PC-9 (cell line): Measurements from ENCODE around the gene RUSF1. TPM values are rescaled to one million over a fixed set of nuclear protein-coding genes. Genes with fewer than 3 reads are reported as not detected.

ENCODE experiments used
- BruUV-seq: library from RNA; stranded (reverse); fragments of 400-500 nt; replicated peaks from 2 replicates; lab custom pipeline; 2021; lab: Mats Ljungman, UMichigan
- CTCF ChIA-PET: fragments of 300-600 bp; sonication (Branson Sonifier 250); formaldehyde crosslinking; loops from one replicate; lab custom pipeline; 2022; ENCODE audit warnings: antibody characterized with exemption; lab: Charles Lee
- POLR2A ChIA-PET: fragments of 300-600 bp; sonication (Branson Sonifier 250); formaldehyde crosslinking; loops from one replicate; lab custom pipeline; 2022; ENCODE audit warnings: antibody characterized with exemption; ENCODE audit not compliant: unreplicated experiment; lab: Charles Lee
- DNase-seq, 2 experiments: peaks; one replicate each; pipeline versions ENCODE4 v3.0.0 to v3.0.0-alpha.2; 2015 to 2022; ENCODE audit warnings: mixed read lengths in 1 of 2
- H2AFZ ChIP-seq: fragments of 200-600 bp; sonication (generic); 2 replicates; pipeline ENCODE4 v1.8.1; 2017; ENCODE audit warnings: antibody characterized with exemption
- H3F3A ChIP-seq: fragments of 200-600 bp; sonication (generic); 2 replicates; pipeline ENCODE4 v1.8.1; 2017; ENCODE audit warnings: antibody characterized with exemption, mild to moderate bottlenecking, low read depth; ENCODE audit not compliant: insufficient read depth
- H3K27ac ChIP-seq: fragments of 200-600 bp; sonication (generic); 2 replicates; pipeline ENCODE4 v1.6.1; 2016; ENCODE audit warnings: mixed run types
- H3K27me3 ChIP-seq: fragments of 200-600 bp; sonication (generic); 2 replicates; pipeline ENCODE4 v1.6.1; 2016; ENCODE audit warnings: low read depth, mixed run types; ENCODE audit not compliant: insufficient read depth
- H3K36me3 ChIP-seq: fragments of 200-600 bp; sonication (generic); 2 replicates; pipeline ENCODE4 v1.6.1; 2016; ENCODE audit warnings: low read depth, mixed run types
- H3K4me1 ChIP-seq: fragments of 200-600 bp; sonication (generic); replicated peaks from 2 replicates; pipeline ENCODE4 v1.6.1; 2016; ENCODE audit warnings: mixed run types; ENCODE audit not compliant: insufficient read depth
- H3K4me2 ChIP-seq: fragments of 200-600 bp; sonication (generic); 2 replicates; pipeline ENCODE4 v1.6.1; 2017; ENCODE audit warnings: mixed run types
- H3K4me3 ChIP-seq: fragments of 200-600 bp; sonication (generic); 2 replicates; pipeline ENCODE4 v1.6.1; 2016; ENCODE audit warnings: mixed run types
- H3K79me2 ChIP-seq: fragments of 200-600 bp; sonication (generic); 2 replicates; pipeline ENCODE4 v1.6.1; 2017; ENCODE audit warnings: low read depth, mixed run types
- H3K9me2 ChIP-seq: fragments of 200-600 bp; sonication (generic); 2 replicates; pipeline ENCODE4 v1.8.1; 2017; ENCODE audit warnings: mild to moderate bottlenecking; ENCODE audit not compliant: insufficient read depth
- H3K9me3 ChIP-seq: fragments of 200-600 bp; sonication (generic); 2 replicates; pipeline ENCODE4 v1.8.1; 2016; ENCODE audit warnings: low read depth; ENCODE audit not compliant: insufficient read depth
- H4K20me1 ChIP-seq: fragments of 200-600 bp; sonication (generic); 2 replicates; pipeline ENCODE4 v1.8.1; 2017; ENCODE audit not compliant: insufficient read depth
- CTCF ChIP-seq: fragments of 200-600 bp; sonication (generic); conservative IDR thresholded peaks from 2 replicates; pipeline ENCODE4 v1.6.1; 2017; ENCODE audit warnings: mixed run types, antibody characterized with exemption, mild to moderate bottlenecking, moderate library complexity
- EZH2 ChIP-seq: fragments of 200-600 bp; sonication (generic); IDR thresholded peaks from 2 replicates; pipeline ENCODE4 v1.8.0; 2017; ENCODE audit warnings: antibody characterized with exemption, low read depth
- intact Hi-C: fragments of 100-400 bp; cut with micrococcal nuclease; formaldehyde crosslinking; loops from one replicate; pipeline ENCODE4 v1.10.0; 2022; ENCODE audit not compliant: unreplicated experiment
- total RNA-seq: library from RNA; stranded (reverse); gene quantifications from 2 replicates; pipeline ENCODE4 v1.2.3, GENCODE V29; 2021

RUSF1 gene
- total RNA-seq, 1 experiment from 2014 or later = 86.7 TPM

DNA sequence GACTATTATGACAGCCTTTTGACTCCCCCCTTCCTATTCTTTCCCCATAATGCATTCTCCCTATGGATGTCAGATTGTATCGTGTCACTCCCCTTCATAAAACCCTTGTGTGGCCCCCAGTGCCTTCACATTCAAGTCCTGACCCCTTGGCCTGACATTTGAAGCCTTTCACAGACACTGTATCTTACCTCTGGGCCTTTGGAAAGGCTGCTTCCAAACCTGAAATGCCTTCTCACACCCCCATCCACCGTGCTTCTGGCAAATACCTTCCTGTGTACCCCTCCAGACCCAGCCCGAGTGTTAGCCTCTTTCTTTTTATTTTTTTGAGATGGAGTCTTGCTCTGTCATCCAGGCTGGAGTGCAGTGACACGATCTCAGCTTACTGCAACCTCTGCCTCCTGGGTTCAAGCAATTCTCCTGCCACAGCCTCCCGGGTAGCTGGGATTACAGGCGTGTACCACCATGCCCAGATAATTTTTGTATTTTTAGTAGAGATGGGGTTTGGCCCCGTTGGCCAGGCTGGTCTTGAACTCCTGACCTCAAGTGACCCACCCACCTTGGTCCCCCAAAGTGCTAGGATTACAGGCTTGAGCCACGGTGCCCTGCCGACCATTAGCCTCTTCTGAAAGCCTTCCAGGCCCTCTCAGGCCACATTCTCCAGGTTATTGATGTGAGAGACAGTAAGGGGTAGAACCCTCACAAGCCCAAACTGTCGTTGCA, 46.8 kb downstream of the RUSF1 start:
- H3K4me3 ChIP-seq = no peak overlapping the region
- no peaks in the 10 kb centered on the region for H3K9me2 ChIP-seq
- ChIA-PET CTCF (interaction anchor here (0.5 to 1.6 kb wide), 5 partner anchors 11 to 366 kb away, joined by 3 to 10 read pairs (median 4); partner anchors contain the start of gene TGFB1I1), POLR2A (interaction anchor here (0.6 to 0.9 kb wide), 4 partner anchors 12 to 330 kb away, joined by 3 to 7 read pairs (median 4); partner anchors contain the start of gene RUSF1)
- TF ChIP-seq CTCF = no peak
- TF ChIP-seq EZH2 = no peak
- peaks cover 39% of the 10 kb centered on the region for H3K79me2 ChIP-seq
- intact Hi-C loops = no loop called here
- H4K20me1 ChIP-seq = peaks cover 14% of the 10 kb centered on the region
- no peaks in the 10 kb centered on the region for H3K27me3 ChIP-seq
- H3F3A ChIP-seq = peaks cover 29% of the 10 kb centered on the region
- H3K36me3 ChIP-seq = no peaks in the 10 kb centered on the region
- no peak for DNase-seq
- H3K27ac ChIP-seq = no peak overlapping the region
- H2AFZ ChIP-seq = no peak overlapping the region
- no peaks in the 10 kb centered on the region for H3K9me3 ChIP-seq
- no TSS peak for BruUV-seq
- H3K4me1 ChIP-seq = peaks cover 23% of the 10 kb centered on the region
- peak overlapping the region; percentile 92; the same call in 1 of the 2 replicates for H3K4me2 ChIP-seq

GRCh38 chr16:31460582-31461002, 47.6 kb downstream of the RUSF1 start:
- H3K4me3 ChIP-seq = peak overlapping the region; percentile 59
- H4K20me1 ChIP-seq = peaks cover 16% of the 10 kb centered on the region
- H3K79me2 ChIP-seq = peaks cover 46% of the 10 kb centered on the region
- ChIA-PET POLR2A (interaction anchor here (0.6 to 1.0 kb wide), 8 partner anchors 13 to 398 kb away, joined by 3 to 9 read pairs (median 5); partner anchors contain the start of genes PRSS36 and RUSF1), CTCF (interaction anchor here (0.5 to 1.6 kb wide), 7 partner anchors 12 to 476 kb away, joined by 3 to 10 read pairs (median 4); partner anchors contain the start of gene TGFB1I1)
- H3K27ac ChIP-seq = no peak overlapping the region
- BruUV-seq = TSS peak; percentile 43
- peaks cover 29% of the 10 kb centered on the region for H3F3A ChIP-seq
- peak in 1 of 2 experiments; percentile 43 for DNase-seq
- intact Hi-C loops = no loop called here
- H3K27me3 ChIP-seq = no peaks in the 10 kb centered on the region
- no peaks in the 10 kb centered on the region for H3K9me2 ChIP-seq
- peak; percentile 73 for TF ChIP-seq CTCF
- TF ChIP-seq EZH2 = no peak
- H3K9me3 ChIP-seq = no peaks in the 10 kb centered on the region
- no peaks in the 10 kb centered on the region for H3K36me3 ChIP-seq
- H3K4me2 ChIP-seq = peak overlapping the region; percentile 92
- peaks cover 28% of the 10 kb centered on the region for H3K4me1 ChIP-seq
- H2AFZ ChIP-seq = no peak overlapping the region

DNA sequence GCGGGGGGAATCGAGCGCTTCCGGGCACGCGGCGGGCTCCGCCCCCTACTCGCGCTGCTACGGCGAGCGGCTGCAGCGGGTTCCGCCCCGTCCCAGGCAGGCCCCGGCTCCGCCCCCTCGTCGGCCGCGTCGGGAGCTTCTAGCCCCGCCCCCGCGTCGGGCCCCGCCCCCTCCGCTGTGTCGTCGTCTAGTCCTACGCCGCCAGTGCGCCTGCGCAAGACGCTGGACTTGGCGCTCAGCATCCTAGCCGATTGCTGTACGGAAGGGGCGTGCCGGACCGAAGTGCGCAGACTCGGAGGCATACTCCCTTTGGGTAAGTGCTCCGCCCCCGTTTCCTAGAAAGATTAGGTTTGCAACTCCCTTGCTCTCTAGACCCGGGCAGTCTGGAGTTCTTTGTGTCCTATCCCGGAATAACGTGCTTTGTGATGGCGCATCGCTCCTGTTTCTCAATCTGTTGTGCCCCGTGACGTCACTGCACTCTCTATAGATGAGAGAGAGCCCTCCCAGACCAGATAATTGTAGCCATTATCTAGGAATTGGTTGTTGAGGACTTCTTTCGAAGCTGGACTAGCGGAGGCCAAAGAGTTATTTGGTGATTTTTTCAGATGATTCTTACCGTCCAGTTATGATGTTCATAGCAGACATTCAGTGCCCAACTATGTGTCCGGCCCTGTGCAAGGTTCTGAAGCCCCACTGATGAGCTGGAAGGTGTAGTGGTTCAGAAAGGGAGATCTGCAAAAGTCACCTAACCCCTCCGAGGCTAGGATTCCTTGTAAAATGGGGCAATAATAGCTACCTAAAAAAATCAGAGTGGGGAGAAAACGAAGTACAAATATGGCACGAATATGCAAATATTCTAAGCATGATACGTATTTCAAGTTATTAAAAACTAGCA, 48.3 kb downstream of the RUSF1 start:
- Histone ChIP-seq H3K4me1 (peaks cover 33% of the 10 kb centered on the region), H3K79me2 (peaks cover 52% of the 10 kb centered on the region), H3K27ac (peak overlapping the region; percentile 95), H3F3A (peaks cover 29% of the 10 kb centered on the region), H3K27me3 (no peaks in the 10 kb centered on the region), H3K9me2 (no peaks in the 10 kb centered on the region), H3K4me3 (peak overlapping the region; percentile 80), H3K9me3 (no peaks in the 10 kb centered on the region), H3K36me3 (no peaks in the 10 kb centered on the region), H4K20me1 (peaks cover 20% of the 10 kb centered on the region), H3K4me2 (peak overlapping the region; percentile 92), H2AFZ (peak overlapping the region; percentile 86)
- intact Hi-C loops = loop anchor here (1.0 to 10.0 kb wide), 8 partner anchors 17 to 805 kb away; partner anchors contain the start of genes FBRS, PRR14, RUSF1 and SETD1A
- POLR2A ChIA-PET = interaction anchor here (0.5 to 1.0 kb wide), 15 partner anchors 17 to 646 kb away, joined by 3 to 11 read pairs (median 7); partner anchors contain the start of genes FBXL19, KAT8, PRSS36 and RUSF1
- TF ChIP-seq CTCF = no peak
- TF ChIP-seq EZH2 = no peak
- CTCF ChIA-PET = interaction anchor here (0.5 to 1.6 kb wide), 7 partner anchors 13 to 475 kb away, joined by 3 to 10 read pairs (median 4); partner anchors contain the start of gene TGFB1I1
- no TSS peak for BruUV-seq
- peak; percentile 97 to 100 for DNase-seq
